Right hindlimb (tissue), 1 donor: ENCODE measurements around the gene EML1.
A peak's percentile ranks its signal among the peaks of the same experiment; 100 is the strongest.

ENCODE experiments used
- DNase-seq: peaks from one replicate; pipeline ENCODE4 v3.0.0-alpha.2; 2018

EML1 gene

DNA sequence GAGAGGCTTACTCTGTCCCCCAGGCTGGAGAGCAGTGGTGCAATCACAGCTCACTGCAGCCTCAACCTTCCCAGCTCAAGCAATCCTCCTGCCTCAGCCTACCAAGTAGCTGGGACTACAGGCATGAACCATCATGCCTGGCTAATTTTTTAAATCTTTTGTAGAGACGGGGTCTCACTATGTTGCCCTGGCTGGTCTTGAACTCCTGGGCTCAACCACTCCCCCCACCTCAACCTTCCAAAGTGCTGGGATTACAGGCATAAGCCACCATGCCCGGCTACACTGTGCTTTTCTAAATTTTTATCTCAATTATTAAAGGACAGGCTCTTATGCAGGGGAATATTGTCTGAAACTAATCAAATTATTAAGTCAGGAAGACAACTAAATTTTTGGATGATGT lies 44.6 kb downstream of the EML1 start:
- DNase-seq = no peak

DNA sequence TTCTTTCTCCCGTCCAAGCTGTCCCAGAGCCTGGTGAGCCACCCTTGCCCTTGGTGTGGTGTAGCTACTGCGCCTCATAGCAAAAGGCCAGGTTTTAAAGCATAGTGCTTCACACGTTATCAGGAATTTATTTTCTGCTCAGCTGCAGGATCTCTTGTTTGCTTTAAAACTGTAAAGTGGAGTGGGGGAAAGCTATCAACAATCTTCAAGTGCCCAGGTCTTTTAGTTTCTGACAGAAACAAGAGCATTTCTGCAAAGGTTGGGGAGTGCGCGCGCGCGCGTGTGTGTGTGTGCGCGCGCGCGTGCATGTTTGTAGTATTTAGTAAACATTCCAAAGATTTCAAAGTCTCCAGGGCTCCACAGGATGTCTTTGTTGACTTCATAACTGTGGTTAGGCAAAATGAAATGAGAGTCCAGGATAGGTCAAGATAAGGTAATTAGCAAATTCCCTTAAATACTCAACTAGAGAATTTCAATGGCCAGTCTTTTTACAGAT lies 45.5 kb downstream of the EML1 start:
- DNase-seq = no peak

DNA sequence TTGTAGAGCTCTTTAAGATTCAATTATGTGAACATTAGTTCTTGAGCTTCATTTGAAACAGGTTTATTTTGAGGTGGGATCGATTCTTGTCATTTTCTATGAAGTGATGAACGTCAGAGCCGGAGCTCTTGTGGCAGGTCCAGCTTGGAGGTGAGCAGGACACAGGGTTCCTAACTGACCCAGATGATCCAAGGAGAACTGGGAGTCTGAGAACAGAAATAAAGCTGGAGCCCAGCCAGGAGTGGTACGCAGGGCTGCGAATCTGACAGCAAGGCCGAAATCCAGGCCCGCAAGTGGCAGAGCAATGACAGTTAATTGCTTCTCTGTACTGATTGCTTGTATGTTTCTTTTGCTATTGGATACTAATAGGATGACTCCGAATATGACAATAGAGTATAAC lies 46.5 kb downstream of the EML1 start:
- no peak for DNase-seq

DNA sequence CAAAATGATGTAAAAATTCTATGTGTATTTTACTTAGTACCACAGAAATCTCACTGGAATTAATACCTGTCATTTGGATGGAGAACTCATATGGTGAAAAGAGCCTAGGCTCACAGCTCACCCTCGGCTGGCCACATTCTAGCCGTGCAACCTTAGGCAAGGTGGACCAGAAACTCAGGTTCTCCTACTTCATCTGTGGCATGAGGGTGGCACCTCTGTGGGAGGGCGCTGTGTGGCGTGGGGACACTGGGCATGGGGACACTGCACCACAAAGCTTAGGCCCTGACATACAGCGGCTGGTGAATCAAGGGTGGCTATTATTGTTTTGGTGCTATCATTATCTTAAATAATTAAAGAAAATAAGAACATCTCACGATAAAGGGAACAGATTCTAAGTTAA lies 47.1 kb downstream of the EML1 start:
- DNase-seq = no peak

DNA sequence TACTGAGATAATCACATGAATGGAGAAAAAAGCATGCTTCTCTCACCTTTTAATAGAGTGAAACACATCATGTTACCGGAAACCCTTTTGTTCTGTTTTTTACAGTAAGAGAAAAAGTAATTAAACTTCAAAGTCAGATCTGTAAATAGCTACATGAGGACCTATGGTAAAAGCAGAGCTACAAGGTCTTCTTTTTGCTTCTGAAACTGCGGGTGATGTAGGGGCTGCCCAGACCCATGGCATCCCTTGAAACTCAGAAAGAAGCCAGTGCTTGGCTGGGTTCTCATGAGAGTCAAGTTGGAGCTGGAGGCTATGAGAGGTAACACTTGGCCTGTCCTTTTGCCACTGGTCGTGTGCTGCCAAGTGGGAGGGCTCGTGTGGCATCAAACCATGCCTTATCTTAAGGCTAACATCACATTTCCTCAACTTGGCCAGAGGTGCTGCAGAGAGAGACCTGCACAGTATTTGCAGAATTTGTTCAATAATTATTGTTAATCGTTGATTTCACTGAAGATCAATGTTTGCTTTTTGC lies 47.6 kb downstream of the EML1 start:
- no peak for DNase-seq

DNA sequence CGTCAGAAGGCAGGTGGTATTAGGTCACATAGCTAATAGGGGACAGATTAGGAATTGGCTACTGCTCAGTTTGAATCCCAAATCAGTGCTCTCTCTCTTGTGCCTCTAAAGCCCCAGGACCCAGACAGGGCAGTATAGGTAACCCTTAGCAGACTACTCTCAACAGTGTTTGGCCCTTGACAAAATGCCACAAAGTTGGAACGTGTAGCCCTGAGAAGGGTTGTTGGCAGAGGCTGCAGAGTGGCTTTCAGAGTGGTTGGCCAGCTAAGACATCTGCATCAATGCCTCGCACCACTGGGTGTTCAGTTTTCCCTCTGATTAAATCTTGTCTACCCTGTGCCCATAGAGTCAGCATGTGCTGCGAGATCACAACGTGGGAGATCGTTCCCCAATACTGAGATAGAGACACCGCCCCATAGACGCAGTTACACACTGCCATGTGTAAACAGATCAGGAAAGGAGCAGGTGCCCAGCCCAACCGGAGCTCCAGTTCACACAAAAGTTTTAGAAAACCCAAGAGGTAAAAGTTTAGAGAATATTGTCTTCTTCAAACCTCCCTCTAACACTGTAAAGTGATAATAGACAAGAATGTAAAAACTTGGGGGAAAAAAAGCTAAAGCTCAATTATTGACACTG lies 48.3 kb downstream of the EML1 start:
- no peak for DNase-seq

DNA sequence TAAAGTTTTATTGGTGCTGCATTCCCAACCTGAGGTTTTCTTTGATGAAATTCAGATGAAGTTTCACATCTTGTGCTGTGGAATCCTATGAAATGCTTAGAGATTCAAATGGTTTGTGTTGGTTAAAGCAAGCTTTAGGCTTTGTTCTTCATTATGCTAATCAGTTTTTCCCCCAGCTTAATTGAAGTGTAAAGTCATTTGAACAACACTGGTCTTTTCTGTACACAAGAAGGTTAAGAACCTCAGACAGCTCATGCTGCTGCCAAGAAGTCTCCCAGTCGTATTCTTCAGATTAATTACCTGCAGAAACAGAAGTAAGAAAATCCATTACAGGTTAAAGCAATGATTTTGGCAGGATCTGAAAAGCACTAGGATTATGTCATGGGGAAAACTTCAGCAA lies 48.9 kb downstream of the EML1 start:
- DNase-seq = no peak

DNA sequence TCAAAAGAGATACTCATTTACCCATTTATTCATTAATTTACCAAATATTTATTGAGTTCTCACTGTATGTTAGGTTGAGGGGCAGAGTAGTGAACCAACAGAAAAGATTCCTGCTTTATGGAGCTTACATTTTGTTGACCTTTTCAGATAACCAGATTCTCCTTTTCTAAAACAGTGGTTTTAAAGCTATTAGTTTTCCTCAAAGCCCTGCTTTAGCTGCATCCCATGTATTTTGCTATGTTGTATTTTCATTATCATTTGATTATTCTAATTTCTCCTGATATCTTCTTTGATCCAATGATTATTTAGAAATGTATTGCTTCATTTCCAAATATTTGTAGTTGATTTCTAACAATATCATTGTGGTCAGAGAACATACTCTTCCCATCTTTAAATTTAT lies 53.6 kb downstream of the EML1 start:
- DNase-seq = no peak

DNA sequence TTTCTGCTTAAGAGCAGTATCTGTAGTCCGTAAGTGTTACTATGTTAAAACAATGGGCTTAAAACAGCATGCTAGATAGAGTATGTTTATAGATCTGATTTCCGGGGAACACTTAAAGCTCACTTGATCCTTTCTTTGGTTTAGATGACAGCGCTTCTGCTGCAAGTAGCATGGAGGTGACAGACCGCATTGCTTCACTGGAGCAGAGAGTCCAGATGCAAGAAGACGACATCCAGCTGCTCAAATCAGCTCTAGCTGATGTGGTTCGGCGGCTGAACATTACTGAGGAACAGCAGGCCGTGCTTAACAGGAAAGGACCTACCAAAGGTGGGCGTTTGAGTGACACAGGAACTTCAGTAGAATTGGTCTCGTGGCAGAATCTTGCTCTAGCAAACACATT lies 57.5 kb downstream of the EML1 start:
- DNase-seq = no peak

DNA sequence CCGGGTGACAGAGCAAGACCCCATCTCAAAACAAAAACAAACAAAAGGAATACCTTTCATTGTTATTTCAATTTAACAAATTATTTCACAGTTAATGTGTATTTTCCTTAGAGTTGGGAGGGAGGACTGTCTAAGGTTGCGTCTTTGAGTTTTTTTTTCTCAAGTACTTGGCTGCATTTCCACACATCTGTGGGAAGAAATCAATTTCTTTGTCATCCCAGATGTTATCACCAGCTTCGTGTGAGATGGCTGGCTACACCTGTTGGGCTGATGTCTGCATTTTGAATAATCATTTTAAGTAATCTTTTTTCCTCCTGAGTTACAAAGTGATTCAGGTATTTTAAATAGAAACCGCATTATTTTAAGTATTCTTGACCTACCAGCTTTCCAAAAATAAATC lies 59.4 kb downstream of the EML1 start:
- no peak for DNase-seq

DNA sequence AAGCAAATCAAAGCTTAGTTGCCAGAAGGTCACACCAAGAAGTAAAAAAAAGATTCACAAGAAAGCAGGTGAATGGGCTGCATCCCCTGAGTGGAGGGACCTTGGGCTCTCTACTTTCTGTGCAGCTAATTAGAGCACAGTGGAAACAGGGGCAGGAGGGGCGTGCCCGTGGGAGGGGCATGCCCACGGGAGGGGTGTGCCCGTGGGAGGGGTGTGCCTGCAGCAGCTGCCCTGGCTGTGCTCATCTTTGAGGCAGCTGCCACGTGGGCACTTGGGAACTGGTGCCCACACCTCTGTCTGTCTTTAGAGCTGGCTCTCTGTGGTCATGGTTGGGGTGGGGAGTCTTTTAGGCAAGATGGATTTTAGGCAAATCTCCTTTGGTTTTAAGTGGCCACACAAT lies 60.0 kb downstream of the EML1 start:
- DNase-seq = no peak

DNA sequence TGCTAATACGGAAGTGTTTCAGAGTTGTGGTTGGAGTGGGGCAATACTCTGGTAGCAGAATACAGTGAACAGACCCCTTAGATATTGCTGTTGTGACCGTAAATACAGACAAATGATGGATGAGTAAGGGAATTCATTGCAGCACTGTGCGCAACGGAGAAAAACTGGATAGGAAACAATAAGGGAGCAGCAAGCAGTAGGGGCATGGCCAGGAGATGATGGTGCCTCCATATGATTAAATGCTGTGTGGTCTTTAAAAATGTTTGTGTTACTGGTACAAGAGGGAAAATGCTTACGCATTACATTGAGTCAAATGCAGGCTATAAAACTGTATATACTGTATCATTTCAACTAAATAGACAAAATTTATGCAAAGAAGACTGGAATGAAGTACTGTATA lies 61.6 kb downstream of the EML1 start:
- no peak for DNase-seq

DNA sequence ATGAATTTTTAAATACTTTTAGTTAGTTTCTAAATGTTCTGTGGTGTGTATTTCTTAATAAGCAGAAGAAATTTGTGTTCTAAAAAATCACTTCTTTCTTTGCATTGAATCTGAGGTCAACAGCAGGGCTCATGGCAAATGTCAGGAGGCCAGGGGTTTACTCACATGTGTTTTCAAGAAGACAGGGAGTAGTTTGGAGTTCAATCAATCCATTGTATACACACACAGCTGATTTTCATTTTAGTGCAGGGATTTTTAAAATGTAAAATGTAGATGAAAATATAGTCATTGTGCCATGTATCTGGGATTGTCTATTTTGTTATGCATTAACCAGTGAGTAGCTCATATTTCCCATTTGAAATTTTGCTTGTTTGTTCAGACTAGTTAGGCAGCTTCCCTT lies 62.1 kb downstream of the EML1 start:
- no peak for DNase-seq

DNA sequence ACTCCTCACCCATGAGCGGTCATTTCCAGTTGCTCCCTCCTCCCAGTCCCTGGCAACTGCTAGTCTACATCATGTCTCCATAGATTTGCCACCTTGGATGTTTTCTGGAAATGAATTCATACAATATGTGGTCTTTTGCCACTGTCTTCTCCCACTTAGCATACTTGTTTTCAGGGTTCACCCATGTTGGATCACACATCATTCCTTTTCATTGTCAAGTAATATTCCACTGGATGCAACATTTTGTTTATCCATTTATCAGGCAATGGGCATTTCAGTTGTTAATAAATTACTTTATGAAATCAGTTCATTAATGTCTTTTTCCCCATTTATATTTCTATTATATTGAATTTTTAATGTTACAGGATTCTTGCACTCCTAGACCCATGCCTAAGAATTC lies 64.3 kb downstream of the EML1 start:
- DNase-seq = no peak

DNA sequence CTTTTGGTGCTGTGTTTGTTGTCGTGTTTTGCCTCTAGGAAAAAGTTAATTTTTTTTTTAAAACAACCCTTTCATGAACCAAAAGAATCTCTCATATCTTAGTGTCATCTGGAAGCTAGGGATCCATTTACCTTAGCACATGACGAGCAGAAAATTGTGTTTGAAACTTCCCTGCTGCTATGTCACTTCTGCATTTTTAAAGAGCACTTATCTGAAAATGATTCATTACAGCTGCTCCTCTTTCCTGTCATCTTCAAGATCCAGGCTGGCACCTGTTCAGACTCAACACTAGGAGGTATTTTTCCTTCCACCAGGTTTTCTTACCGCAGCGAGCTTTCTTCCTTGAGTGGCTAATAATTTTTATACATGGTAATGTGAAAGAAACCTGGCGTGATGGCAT lies 67.0 kb downstream of the EML1 start:
- no peak for DNase-seq

DNA sequence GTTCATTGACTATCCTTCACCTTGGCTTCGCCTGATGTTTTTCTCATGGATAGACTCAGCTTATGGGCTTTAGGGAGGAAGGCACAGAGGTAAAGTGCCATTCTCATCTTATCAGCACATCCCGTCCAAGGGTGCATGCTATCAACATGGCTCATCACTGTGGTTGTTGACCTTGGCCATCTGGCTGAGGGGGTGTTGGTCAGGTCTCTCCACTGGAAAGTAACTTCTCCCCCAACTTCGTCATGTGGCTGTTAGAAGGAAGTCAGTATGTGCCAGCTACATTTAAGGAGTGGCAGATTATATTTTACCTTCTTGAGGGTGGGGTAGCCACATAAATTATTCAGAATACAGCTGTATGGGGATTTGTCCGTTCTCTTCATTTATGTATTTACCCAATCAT lies 68.9 kb downstream of the EML1 start:
- DNase-seq = no peak

DNA sequence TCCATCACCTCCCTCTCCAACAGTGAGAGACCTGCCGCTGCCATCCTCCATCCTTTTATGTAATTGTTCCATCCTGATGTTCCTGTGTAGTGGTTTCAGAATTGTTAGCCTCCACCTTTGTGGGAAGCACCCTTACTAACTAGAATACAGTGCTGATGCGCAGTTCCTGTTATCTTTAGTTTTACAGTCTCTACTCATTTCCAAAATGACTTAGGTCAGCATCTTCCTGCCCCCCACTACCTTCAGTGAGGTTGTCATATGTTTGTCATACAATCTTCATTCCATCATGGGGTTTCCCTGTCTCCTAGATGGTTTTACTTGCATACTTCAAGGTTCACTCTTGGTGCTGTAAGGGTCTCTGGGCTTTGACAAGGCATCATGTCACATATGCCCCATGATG lies 69.8 kb downstream of the EML1 start:
- no peak for DNase-seq

DNA sequence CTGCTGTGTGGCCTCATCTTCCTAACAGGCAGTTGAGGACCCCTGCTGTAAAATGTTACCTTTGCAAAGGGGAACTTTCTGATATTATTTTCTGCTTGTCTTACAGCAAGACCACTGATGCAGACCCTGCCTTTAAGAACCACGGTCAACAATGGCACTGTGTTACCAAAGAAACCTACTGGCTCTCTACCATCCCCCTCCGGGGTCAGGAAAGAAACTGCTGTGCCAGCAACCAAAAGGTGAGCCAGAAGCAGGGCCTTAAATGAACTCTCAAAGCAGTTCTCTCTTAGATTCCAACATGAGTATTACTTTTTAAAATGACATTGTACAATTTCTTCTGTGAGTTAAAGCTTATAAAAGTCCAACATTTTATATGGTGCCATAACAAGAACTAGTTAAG lies 72.2 kb downstream of the EML1 start:
- DNase-seq = no peak

DNA sequence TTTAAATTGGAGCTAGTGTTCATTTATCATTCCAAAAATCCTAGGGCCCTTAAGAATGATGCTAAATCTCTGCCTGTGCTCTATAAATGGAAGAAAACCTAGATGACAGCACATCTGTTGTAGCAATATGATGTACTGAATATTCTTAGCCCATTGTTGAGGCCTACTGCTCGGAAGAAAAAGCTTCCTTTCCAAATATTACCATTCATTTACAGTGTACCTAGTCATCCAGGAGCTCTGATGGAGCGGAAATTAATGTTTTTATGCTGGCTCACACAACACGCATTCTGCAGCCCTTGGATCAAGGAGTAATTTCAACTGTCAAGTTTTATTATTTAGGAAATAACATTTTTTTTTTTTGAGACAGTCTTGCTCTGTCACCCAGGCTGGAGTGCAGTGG lies 77.4 kb downstream of the EML1 start:
- DNase-seq = no peak

DNA sequence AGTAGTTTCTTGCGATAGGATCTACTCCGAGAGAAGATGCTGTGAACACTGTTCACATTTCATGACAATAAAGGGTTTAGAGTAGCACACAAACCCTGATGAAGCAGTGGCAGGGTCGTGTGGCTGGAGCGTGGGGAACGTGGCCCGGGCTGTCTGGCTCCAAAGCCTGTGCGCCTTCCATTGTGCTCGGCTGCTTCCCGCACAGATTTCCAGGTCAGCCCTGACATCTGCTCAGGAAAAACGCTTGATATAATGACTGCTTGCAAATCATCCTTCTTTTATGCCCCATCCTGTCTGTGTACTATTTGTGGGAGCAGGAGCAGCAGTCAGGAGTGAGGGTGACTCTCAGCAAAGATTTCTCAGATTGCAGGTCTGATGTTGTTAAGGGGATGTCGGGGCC lies 78.6 kb downstream of the EML1 start:
- DNase-seq = no peak

DNA sequence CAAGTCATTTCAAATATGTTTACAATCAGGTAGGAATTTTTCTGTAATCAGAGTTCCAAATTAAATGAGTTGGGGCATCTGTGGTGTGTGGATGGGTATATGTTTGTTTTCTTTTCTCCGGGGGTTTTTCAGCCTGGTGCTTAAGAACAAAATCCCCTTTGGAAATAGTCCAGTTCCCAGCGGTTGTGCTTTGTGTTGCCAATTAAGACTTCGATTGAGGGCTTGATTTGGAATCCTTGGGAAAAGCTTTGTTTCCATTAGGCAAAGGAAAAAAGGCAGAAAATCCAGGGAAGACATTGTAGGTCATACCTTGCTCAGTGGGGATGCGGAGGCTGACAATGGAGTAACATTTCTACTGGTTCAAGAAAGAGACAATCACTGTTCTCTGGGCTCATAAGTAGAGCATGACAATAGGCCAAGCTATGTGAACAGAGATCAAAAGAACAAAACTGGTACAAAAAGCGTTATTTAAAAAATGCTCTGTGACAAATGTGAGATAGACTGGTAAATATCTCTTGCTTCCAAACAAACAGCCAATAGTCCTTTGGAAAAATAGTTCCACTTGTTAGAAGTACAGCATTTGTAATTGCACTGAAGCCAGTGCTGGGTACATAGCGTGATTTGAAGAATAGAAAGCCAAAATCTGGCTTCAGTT lies 79.7 kb downstream of the EML1 start:
- no peak for DNase-seq

DNA sequence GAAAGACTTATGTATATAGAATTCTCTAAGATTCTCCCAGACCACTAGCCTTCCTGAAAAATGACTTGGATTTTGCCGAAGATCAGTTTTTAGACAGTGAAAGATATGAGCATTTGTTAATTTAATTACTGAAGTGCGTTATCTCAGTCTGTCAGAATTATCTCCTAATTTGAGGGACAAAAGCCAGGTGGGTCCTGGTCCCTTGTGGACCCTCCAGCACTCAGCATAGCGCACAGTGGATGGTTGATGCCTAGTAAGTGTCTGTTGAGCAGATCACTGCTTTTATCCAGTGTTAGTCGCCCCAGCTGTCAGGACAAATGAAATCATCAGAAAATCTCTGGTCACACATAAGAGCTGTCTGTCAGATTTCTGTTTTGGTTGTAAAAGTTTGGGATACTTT lies 80.4 kb downstream of the EML1 start:
- DNase-seq = no peak

DNA sequence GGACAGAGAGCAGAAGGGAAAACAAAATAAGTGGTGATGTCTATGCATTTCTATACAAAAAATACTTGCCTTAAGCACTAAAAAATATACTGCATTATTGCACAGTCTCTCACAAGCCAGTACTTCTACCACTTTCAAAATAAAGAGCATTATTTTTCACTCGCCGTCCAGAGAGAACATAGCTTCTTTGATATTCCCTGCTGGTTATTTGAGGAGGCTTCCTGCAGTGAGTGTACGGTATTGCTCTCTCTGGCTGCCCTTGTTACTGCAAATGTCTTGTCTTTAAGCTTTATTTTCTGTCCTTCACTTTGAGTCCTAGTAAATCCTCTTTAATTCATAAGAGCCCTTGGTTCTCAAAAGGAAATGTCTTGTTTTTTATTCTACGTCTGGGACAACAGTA lies 81.1 kb downstream of the EML1 start:
- DNase-seq = no peak

DNA sequence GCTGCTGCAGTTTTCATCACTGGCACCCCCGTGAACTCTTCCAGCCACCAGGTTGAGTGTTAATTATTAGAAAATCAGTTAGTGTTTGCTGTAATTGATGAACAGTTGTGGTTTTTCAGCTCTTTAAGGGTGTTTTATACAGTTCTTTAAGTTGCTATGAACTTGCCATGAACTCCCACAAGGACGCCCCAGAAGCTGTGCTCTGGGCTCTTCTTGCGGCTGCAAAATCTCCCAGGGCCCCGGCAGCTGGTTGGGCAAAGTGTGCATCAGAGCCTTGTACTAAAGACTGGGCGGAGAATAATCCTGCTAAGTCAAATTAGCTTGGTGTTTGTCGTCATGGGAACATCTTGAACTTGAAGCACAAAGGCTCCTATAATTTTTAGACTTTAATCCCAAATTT lies 82.2 kb downstream of the EML1 start:
- DNase-seq = peak; percentile 39

DNA sequence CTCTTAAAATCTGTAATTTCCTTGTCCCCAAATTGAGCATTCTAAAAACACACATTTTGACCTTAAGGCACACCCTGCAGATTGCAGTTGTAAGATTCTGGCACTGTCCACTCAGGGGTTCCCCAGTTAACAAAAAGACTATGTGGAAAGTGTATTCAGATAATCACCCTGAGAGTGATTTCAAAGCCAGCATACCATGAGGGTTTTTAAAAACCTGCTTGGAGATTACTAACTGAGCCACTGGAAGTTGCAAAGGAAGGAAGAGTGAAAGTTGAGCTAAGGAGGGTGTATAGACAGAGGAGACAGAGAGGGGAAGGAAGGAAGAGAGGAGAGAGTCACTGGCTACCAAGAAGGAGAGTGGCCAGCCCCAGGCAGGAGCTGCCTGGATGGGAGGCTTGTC lies 82.6 kb downstream of the EML1 start:
- DNase-seq = no peak
